ENCODE measurements around the gene MROH8.

DNA sequence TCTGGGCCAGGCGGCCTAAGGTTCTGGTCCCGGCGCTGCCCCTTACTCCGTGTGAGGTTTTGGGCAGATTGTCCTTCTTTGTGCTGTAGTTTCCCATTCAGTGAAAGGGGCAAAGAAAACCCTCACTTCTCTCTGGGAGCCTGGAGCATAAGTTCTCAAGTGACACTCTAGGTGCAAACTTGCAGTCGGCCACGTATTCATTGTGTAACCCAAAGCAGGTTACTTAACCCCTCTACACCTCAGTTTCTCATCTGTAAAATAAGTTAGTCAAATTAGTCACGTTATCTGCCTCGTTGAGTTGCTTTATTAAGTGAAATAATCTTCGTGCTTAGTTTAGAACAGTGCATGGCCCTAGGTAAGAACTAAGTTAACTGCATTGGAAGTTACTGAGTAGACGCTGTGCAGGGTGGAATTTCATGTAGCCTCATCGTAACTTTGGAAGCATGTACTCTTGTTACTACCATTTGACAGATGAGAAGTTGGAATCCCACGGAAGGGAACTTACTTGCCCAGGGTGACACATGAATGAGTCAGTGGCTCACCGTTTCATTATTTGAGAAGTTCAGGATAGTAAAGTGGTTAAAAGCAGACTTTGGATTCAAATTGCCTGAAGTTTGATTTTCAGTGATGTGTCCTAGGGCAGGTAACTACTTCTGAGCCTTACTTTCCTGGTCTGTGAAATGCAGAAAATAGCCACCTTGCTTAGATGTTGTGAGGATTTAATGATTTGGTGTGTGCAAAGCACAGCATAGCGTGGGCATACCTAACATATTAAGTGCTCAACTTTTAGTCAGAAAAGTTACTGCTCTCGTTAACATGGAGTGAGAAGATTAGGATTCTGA, 556 bp upstream of the MROH8 start:
- TF ChIP-seq CTCF (IDR thresholded peaks at IDR 0.05): no peak
- no peak for TF ChIP-seq POLR2A (IDR thresholded peaks at IDR 0.05)

All from transverse colon (tissue), 3 donors.